Endothelial cell of umbilical vein (primary cell): Measurements from ENCODE around the gene CCDC70. TPM values are rescaled to one million over a fixed set of nuclear protein-coding genes. Genes with fewer than 3 reads are reported as not detected.

Experiments
- BruUV-seq: library from RNA; stranded (reverse); fragments of 400-500 nt; replicated peaks from 2 replicates; lab custom pipeline; 2021; lab: Mats Ljungman, UMichigan
- CTCF ChIA-PET: fragments of 300-600, 350-600 bp; sonication (Branson Sonifier 250); formaldehyde crosslinking; loops from one replicate; lab custom pipeline; 2021; ENCODE audit warnings: antibody characterized with exemption, inconsistent platforms; lab: Charles Lee
- POLR2A ChIA-PET: fragments of 300-600, 350-600 bp; sonication (Branson Sonifier 250); formaldehyde crosslinking; loops from one replicate; lab custom pipeline; 2021; ENCODE audit warnings: antibody characterized with exemption, inconsistent platforms; lab: Charles Lee
- DNase-seq: peaks from one replicate; pipeline ENCODE4 v3.0.0-alpha.2; 2011; ENCODE audit warnings: low read depth, low spot score
- FAIRE-seq: peaks from 2 replicates; lab custom pipeline; 2011; peaks lifted over from hg19 to GRCh38; lab: Jason Lieb, UNC
- H2AFZ ChIP-seq: 2 replicates; pipeline ENCODE4 v1.6.0; 2012; ENCODE audit warnings: low read depth, low read length, control low read depth, inconsistent platforms
- H3K27ac ChIP-seq: 2 replicates; pipeline ENCODE4 v1.5.1; 2011; ENCODE audit warnings: low read depth, mild to moderate bottlenecking, control low read depth, low read length, moderate library complexity; ENCODE audit not compliant: insufficient read depth
- H3K27me3 ChIP-seq, 2 experiments: 2 replicates each; pipeline versions ENCODE4 v1.6.0 to v1.6.1; 2011; ENCODE audit warnings: low read length in 2 of 2, mixed read lengths in 1 of 2; ENCODE audit not compliant: control insufficient read depth in 2 of 2, insufficient read depth in 2 of 2
- H3K36me3 ChIP-seq, 2 experiments: 2 replicates in 1 of 2; 3 replicates in 1 of 2; pipeline ENCODE4 v1.5.1; 2011; ENCODE audit warnings: low read length in 2 of 2, mild to moderate bottlenecking in 1 of 2, moderate library complexity in 1 of 2; ENCODE audit not compliant: control insufficient read depth in 2 of 2, insufficient read depth in 2 of 2; ENCODE audit errors: extremely low read depth in 1 of 2
- H3K4me1 ChIP-seq: 3 replicates; pipeline ENCODE4 v1.5.1; 2011; ENCODE audit warnings: mild to moderate bottlenecking, low read length; ENCODE audit not compliant: control insufficient read depth, insufficient read depth; ENCODE audit errors: extremely low read depth
- H3K4me2 ChIP-seq: 2 replicates; pipeline ENCODE4 v1.6.1; 2011; ENCODE audit warnings: low read length, control low read depth, mixed read lengths; ENCODE audit not compliant: insufficient read depth
- H3K4me3 ChIP-seq, 3 experiments: fragments of 200-600 bp in 1 of 3; sonication (generic), shearing (Covaris generic) in 1 of 3; replicated peaks in 1 of 3; 2 replicates each; pipeline ENCODE4 v1.5.1; 2011 to 2016; ENCODE audit warnings: control low read depth in 3 of 3, low read length in 3 of 3, mild to moderate bottlenecking in 2 of 3, inconsistent platforms in 1 of 3, low read depth in 1 of 3, moderate library complexity in 1 of 3; ENCODE audit not compliant: insufficient read depth in 1 of 3
- H3K79me2 ChIP-seq: 2 replicates; pipeline ENCODE4 v1.6.0; 2012; ENCODE audit warnings: low read length, inconsistent platforms; ENCODE audit not compliant: control insufficient read depth, insufficient read depth
- H3K9ac ChIP-seq: replicated peaks from 2 replicates; pipeline ENCODE3; 2011; ENCODE audit warnings: low read length, control low read depth; ENCODE audit not compliant: insufficient read depth; ENCODE audit errors: extremely low read depth
- H3K9me1 ChIP-seq: replicated peaks from 3 replicates; pipeline ENCODE4 v1.6.0; 2011; ENCODE audit warnings: mild to moderate bottlenecking, low read length; ENCODE audit not compliant: control insufficient read depth, insufficient read depth; ENCODE audit errors: extremely low read depth
- H3K9me3 ChIP-seq: replicated peaks from 2 replicates; pipeline ENCODE4 v1.5.1; 2012; ENCODE audit warnings: low read length, inconsistent platforms; ENCODE audit not compliant: control insufficient read depth, insufficient read depth
- H4K20me1 ChIP-seq: replicated peaks from 2 replicates; pipeline ENCODE3; 2011; ENCODE audit warnings: mild to moderate bottlenecking, low read length; ENCODE audit not compliant: control insufficient read depth, insufficient read depth; ENCODE audit errors: extremely low read depth
- CTCF ChIP-seq, 2 donors: IDR thresholded peaks; 1 replicate in 1 of 2; 2 replicates in 1 of 2; pipeline ENCODE4 v1.5.1; 2011; ENCODE audit warnings: low read length in 2 of 2, mild to moderate bottlenecking in 2 of 2, moderate library complexity in 2 of 2, control low read depth in 1 of 2, inconsistent platforms in 1 of 2, low read depth in 1 of 2; ENCODE audit not compliant: insufficient read depth in 1 of 2; ENCODE audit errors: extremely low read depth in 1 of 2
- EZH2 ChIP-seq: IDR thresholded peaks from 2 replicates; pipeline ENCODE4 v1.6.1; 2012; ENCODE audit warnings: borderline replicate concordance, low read depth, mild to moderate bottlenecking, moderate library complexity, low read length, inconsistent platforms; ENCODE audit not compliant: severe bottlenecking
- FOS ChIP-seq: IDR thresholded peaks from 2 replicates; pipeline ENCODE4 v1.6.1; 2011; ENCODE audit warnings: mild to moderate bottlenecking, low read length, moderate library complexity, borderline replicate concordance; ENCODE audit not compliant: insufficient read depth
- GATA2 ChIP-seq: IDR thresholded peaks from 2 replicates; pipeline ENCODE4 v1.7.0; 2011; ENCODE audit warnings: low read depth, mild to moderate bottlenecking, moderate library complexity, mixed read lengths, low read length; ENCODE audit not compliant: insufficient read length, insufficient read depth
- JUN ChIP-seq: IDR thresholded peaks from 2 replicates; pipeline ENCODE4 v1.6.1; 2011; ENCODE audit warnings: borderline replicate concordance, low read depth; ENCODE audit not compliant: insufficient read length, insufficient read depth
- MAX ChIP-seq: IDR thresholded peaks from 2 replicates; pipeline ENCODE4 v1.6.1; 2011; ENCODE audit not compliant: insufficient read depth, insufficient read length
- MYC ChIP-seq: IDR thresholded peaks from one replicate; pipeline ENCODE4 v1.6.1; 2011; ENCODE audit warnings: mild to moderate bottlenecking, low read depth, low read length
- POLR2A ChIP-seq: IDR thresholded peaks from 2 replicates; pipeline ENCODE4 v1.6.1; 2012; ENCODE audit warnings: low read depth, mild to moderate bottlenecking, control low read depth, low read length
- POLR2AphosphoS5 ChIP-seq: IDR thresholded peaks from 2 replicates; pipeline ENCODE4 v1.6.1; 2012; ENCODE audit warnings: low read depth, mild to moderate bottlenecking, control low read depth, low read length, moderate library complexity; ENCODE audit not compliant: insufficient read depth
- dilution Hi-C: fragments of 300-500 bp; cut with MboI; formaldehyde crosslinking; loops from one replicate; pipeline ENCODE4 v1.15.0; 2019; ENCODE audit warnings: low sequenced_read_pairs; ENCODE audit not compliant: extremely low pct_ligation_motif_present
- intact Hi-C: fragments of 100-400 bp; cut with micrococcal nuclease; formaldehyde crosslinking; loops from one replicate; pipeline ENCODE4 v1.10.0; 2022
- polyA plus RNA-seq, 4 experiments: library from polyadenylated mRNA; depleted of rRNA in 3 of 4; stranded (reverse) in 3 of 4; unstranded in 1 of 4; fragments of >200 nt; gene quantifications; 2 replicates each; pipeline versions ENCODE4 v1.2.1 to v1.2.3, GENCODE V29; 2011 to 2012; ENCODE audit warnings: missing spikeins in 1 of 4
- total RNA-seq: library from RNA; stranded (reverse); gene quantifications from 2 replicates; pipeline ENCODE4 v1.2.3, GENCODE V29; 2021

Gene CCDC70
- total and polyA plus RNA-seq, 2 donors (not counting 3 experiments of a cell fraction or from before 2014, with no cell fraction given) = not detected

- Histone ChIP-seq H3K27ac (no peak overlapping the region), H3K4me3 (no peak overlapping the region), H3K27me3 (peaks cover 11 to 24% of the 10 kb centered on the region in 2 experiments), H3K9ac (no peak overlapping the region), H2AFZ (no peak overlapping the region), H3K36me3 (no peaks in the 10 kb centered on the region), H3K4me2 (no peak overlapping the region), H4K20me1 (no peaks in the 10 kb centered on the region), H3K9me1 (no peaks in the 10 kb centered on the region), H3K79me2 (no peaks in the 10 kb centered on the region), H3K4me1 (peaks cover 6% of the 10 kb centered on the region), H3K9me3 (no peaks in the 10 kb centered on the region)
- FAIRE-seq (no peak), DNase-seq (no peak)
- BruUV-seq = no TSS peak
- intact Hi-C loops (loop anchor here (1.0 kb wide), 3 partner anchors 33 to 385 kb away; no protein-coding TSS in a partner anchor), dilution Hi-C loops (no loop called here)
- TF ChIP-seq FOS (no peak), CTCF (IDR thresholded peaks at IDR 0.05; ENCODE audit: extremely low read depth in 1 of 2, insufficient read depth in 1 of 2, low read depth in 1 of 2, low read length in 2 of 2) (no peak), POLR2A (no peak), JUN (no peak), GATA2 (no peak), EZH2 (no peak), MAX (no peak), POLR2AphosphoS5 (no peak), MYC (no peak)
- POLR2A ChIA-PET = no interaction called here
- CTCF ChIA-PET = interaction anchor here (0.6 to 5.0 kb wide), 29 partner anchors 10 to 691 kb away, joined by 3 to 115 read pairs (median 3); partner anchors contain the start of genes CCDC70 and NEK5
Observed at GRCh38 chr13:51815848-51816247, 45.9 kb upstream of the CCDC70 start.
